Measurements from ENCODE around the gene TMPRSS11D. TPM values are rescaled to one million over a fixed set of nuclear protein-coding genes. Genes with fewer than 3 reads are reported as not detected.

The TMPRSS11D gene
- total RNA-seq, 2 experiments from 2014 or later: not detected

DNA sequence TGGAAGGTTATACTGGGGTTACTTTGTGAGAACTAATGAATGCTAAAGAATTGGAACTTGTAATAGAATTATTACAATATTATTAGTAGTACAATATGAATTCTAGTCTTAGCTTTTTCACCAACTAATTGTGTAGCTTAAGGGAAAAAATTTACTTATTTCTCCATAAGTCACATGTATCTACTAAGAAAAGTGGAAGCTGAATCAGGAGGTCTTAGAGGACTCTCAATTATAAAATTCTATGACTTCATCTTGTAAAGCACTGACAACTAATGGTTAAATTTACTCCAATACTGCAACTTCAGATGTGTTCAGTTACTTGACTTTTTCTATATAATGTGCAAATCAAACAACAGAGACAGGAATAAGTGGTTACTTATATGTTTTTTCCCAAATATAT lies 899 bp upstream of the TMPRSS11D start:
- Mint-ChIP-seq H3K36me3 (ENCODE audit: low read depth) (no peaks in the 10 kb centered on the region), H3K4me3 (no peak overlapping the region), H3K27ac (no peak overlapping the region), H3K4me1 (ENCODE audit: low read depth) (no peaks in the 10 kb centered on the region), H3K27me3 (peaks cover 3% of the 10 kb centered on the region), H3K9me3 (no peaks in the 10 kb centered on the region)
- intact Hi-C loops (cut with micrococcal nuclease): no loop called here
- no peak for ATAC-seq
- POLR2A ChIA-PET: no interaction called here
- DNase-seq: no peak
- CTCF ChIA-PET: no interaction called here
- TF ChIP-seq, protein P1, sequence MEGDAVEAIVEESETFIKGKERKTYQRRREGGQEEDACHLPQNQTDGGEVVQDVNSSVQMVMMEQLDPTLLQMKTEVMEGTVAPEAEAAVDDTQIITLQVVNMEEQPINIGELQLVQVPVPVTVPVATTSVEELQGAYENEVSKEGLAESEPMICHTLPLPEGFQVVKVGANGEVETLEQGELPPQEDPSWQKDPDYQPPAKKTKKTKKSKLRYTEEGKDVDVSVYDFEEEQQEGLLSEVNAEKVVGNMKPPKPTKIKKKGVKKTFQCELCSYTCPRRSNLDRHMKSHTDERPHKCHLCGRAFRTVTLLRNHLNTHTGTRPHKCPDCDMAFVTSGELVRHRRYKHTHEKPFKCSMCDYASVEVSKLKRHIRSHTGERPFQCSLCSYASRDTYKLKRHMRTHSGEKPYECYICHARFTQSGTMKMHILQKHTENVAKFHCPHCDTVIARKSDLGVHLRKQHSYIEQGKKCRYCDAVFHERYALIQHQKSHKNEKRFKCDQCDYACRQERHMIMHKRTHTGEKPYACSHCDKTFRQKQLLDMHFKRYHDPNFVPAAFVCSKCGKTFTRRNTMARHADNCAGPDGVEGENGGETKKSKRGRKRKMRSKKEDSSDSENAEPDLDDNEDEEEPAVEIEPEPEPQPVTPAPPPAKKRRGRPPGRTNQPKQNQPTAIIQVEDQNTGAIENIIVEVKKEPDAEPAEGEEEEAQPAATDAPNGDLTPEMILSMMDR (IDR thresholded peaks at IDR 0.05): no peak

DNA sequence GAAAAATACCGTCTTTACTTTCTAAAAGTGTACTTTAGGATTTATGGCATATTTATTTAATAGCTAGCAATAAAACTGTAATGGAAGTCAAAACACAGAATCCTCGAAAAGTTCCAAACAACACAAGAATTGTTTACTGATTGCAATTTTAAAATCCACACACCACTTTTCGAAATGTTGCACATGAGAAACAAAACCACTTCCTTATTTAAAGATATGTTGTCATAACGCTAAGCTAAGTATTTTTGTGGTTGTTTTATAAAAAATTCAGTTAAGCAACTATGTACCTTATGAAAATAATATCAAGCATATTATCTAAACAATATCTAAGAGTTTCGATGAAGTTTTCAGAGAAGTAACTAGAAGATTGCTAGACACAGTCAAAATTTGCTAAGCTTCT lies 344 bp downstream of the TMPRSS11D start:
- Mint-ChIP-seq H3K9me3 (no peaks in the 10 kb centered on the region), H3K4me1 (ENCODE audit: low read depth) (no peaks in the 10 kb centered on the region), H3K27ac (no peak overlapping the region), H3K36me3 (ENCODE audit: low read depth) (no peaks in the 10 kb centered on the region), H3K4me3 (no peak overlapping the region), H3K27me3 (peaks cover 3% of the 10 kb centered on the region)
- DNase-seq (no peak), ATAC-seq (no peak)
- CTCF ChIA-PET: no interaction called here
- intact Hi-C loops (cut with micrococcal nuclease): no loop called here
- POLR2A ChIA-PET: no interaction called here
- TF ChIP-seq, protein P1 (IDR thresholded peaks at IDR 0.05): no peak

DNA sequence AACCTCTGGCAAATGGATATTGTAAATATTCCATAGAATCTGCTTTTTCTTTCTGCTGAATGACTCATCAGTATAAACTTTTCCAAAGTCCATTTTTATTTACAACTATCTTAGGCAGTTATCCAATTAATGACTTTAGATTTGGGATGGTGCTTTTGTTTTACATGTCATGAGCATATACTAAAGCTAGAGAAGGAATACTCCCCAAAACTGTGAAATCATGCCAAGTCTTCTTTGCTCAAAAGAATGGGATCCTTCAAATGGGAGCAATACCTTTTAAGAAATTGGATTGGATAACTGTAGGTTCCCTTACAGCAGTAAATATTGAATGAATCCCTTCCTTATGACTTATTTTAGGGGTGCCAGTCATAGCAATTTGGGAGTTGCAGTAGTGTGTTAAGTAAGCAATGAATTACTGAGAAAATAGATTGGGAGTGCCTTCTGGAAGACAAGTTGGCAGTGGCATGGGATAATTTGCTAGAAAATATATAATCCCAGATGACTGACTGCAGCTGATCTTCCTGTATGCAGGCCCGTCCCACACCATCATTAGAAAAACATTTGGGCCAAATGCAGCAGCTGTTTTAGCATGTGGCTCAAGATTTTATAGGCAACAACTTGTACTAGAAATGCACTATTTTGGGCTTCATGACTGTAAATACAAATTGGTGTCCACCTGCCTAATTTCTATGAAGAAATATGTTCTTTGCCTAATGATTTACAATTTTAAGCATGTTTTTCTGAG lies 2.8 kb downstream of the TMPRSS11D start:
- no peak overlapping the region for H3K27ac Mint-ChIP-seq
- ATAC-seq (no peak), DNase-seq (no peak)
- H3K36me3 Mint-ChIP-seq (ENCODE audit: low read depth): no peaks in the 10 kb centered on the region
- no peak overlapping the region for H3K4me3 Mint-ChIP-seq
- no peaks in the 10 kb centered on the region for H3K9me3 Mint-ChIP-seq
- TF ChIP-seq, protein P1 (IDR thresholded peaks at IDR 0.05): no peak
- no peaks in the 10 kb centered on the region for H3K4me1 Mint-ChIP-seq (ENCODE audit: low read depth)
- POLR2A ChIA-PET: no interaction called here
- CTCF ChIA-PET: no interaction called here
- H3K27me3 Mint-ChIP-seq: peaks cover 5% of the 10 kb centered on the region
- intact Hi-C loops (cut with micrococcal nuclease): no loop called here

DNA sequence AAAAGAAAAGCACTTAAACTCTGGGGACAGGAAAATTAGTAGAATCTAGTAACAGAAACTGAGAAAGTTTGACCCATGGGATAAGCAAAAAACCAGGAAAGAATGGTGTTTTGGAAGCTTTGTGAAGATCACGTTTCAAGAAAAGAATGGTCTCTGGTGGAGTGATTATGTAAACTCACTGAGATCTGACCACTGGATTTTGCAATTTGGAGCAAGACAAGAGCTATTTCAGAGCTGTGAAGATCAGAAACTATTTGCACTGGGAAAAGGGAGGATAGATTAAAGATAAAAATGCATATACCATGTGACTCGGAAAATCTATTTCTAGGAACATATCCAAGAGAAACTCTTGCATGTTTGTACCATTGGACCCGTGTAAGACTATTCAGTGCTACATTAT lies 4.3 kb downstream of the TMPRSS11D start:
- Mint-ChIP-seq H3K4me3 (no peak overlapping the region), H3K9me3 (no peaks in the 10 kb centered on the region)
- CTCF ChIA-PET: no interaction called here

DNA sequence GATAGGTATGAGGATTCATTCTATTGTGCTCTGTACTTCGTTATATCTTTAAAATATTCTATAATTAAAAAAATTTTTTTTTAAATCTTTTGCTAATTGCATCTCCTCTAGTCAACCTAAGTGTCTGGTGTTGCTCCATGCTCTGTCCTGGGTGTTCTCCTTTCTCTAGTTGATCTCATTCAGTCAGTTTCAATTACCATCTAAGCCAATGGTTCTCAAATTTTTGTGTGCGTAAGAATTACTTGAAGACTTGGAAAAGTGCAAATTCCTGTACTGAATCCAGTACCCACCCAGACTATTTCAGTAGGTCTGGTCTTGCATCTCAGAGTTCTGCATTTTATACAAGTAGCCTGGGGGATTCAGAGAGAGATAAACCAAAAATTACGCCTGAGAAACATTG lies 6.7 kb downstream of the TMPRSS11D start:
- POLR2A ChIA-PET: no interaction called here
- intact Hi-C loops (cut with micrococcal nuclease): no loop called here
- H3K9me3 Mint-ChIP-seq: no peaks in the 10 kb centered on the region

More for the DNA sequence above, 4.3 kb downstream of the TMPRSS11D start:
- peaks cover 2% of the 10 kb centered on the region for H3K27me3 Mint-ChIP-seq
- POLR2A ChIA-PET: no interaction called here
- no peaks in the 10 kb centered on the region for H3K36me3 Mint-ChIP-seq (ENCODE audit: low read depth)
- TF ChIP-seq, protein P1 (IDR thresholded peaks at IDR 0.05): no peak
- H3K4me1 Mint-ChIP-seq (ENCODE audit: low read depth): no peaks in the 10 kb centered on the region
- ATAC-seq (no peak), DNase-seq (no peak)
- intact Hi-C loops (cut with micrococcal nuclease): no loop called here
- H3K27ac Mint-ChIP-seq: no peak overlapping the region

More for the DNA sequence above, 6.7 kb downstream of the TMPRSS11D start:
- Mint-ChIP-seq H3K27me3 (peaks cover 4% of the 10 kb centered on the region), H3K4me1 (ENCODE audit: low read depth) (no peaks in the 10 kb centered on the region), H3K36me3 (ENCODE audit: low read depth) (no peaks in the 10 kb centered on the region), H3K4me3 (no peak overlapping the region), H3K27ac (no peak overlapping the region)
- DNase-seq (no peak), ATAC-seq (no peak)
- CTCF ChIA-PET: no interaction called here
- TF ChIP-seq, protein P1 (IDR thresholded peaks at IDR 0.05): no peak

Data from activated CD8-positive, alpha-beta T cell treated with anti-CD3 and anti-CD28 coated beads for 36 hours (primary cell).